ENCODE data around the gene PRMT7. TPM values are rescaled to one million over a fixed set of nuclear protein-coding genes. Genes with fewer than 3 reads are reported as not detected.

The PRMT7 gene
- total RNA-seq, 2 donors from 2014 or later = 55.2 to 59.4 TPM

- H3K4me3 Mint-ChIP-seq = no peak overlapping the region
- H3K4me1 Mint-ChIP-seq = peaks cover 22% of the 10 kb centered on the region
- peaks cover 2% of the 10 kb centered on the region for H3K27me3 Mint-ChIP-seq
- peaks cover 4% of the 10 kb centered on the region for H3K36me3 Mint-ChIP-seq (ENCODE audit: low read depth)
- DNase-seq (no peak), ATAC-seq (no peak)
- no peaks in the 10 kb centered on the region for H3K9me3 ChIP-seq (ENCODE audit: control insufficient read depth, low read length, poor library complexity, severe bottlenecking)
- H3K27ac Mint-ChIP-seq = no peak overlapping the region
Observed at GRCh38 chr16:68360956-68361355, 50.1 kb downstream of the PRMT7 start.

- H3K27me3 Mint-ChIP-seq = peaks cover 7% of the 10 kb centered on the region
- ATAC-seq = no peak
- no peak for DNase-seq
- peaks cover 4% of the 10 kb centered on the region for H3K36me3 Mint-ChIP-seq (ENCODE audit: low read depth)
- H3K27ac Mint-ChIP-seq = no peak overlapping the region
- no peaks in the 10 kb centered on the region for H3K9me3 ChIP-seq (ENCODE audit: control insufficient read depth, low read length, poor library complexity, severe bottlenecking)
- no peak overlapping the region for H3K4me3 Mint-ChIP-seq
- H3K4me1 Mint-ChIP-seq = peaks cover 19% of the 10 kb centered on the region
Observed at GRCh38 chr16:68361485-68361884, 50.7 kb downstream of the PRMT7 start.

GRCh38 chr16:68362262-68362913, 51.6 kb downstream of the PRMT7 start:
- Mint-ChIP-seq H3K36me3 (ENCODE audit: low read depth) (peaks cover 4% of the 10 kb centered on the region), H3K27me3 (peaks cover 13% of the 10 kb centered on the region), H3K4me3 (no peak overlapping the region), H3K4me1 (peaks cover 13% of the 10 kb centered on the region), H3K27ac (no peak overlapping the region)
- DNase-seq (no peak), ATAC-seq (no peak)
- no peaks in the 10 kb centered on the region for H3K9me3 ChIP-seq (ENCODE audit: control insufficient read depth, low read length, poor library complexity, severe bottlenecking)

- Mint-ChIP-seq H3K27ac (no peak overlapping the region), H3K27me3 (peaks cover 19% of the 10 kb centered on the region), H3K4me1 (peaks cover 17% of the 10 kb centered on the region), H3K4me3 (no peak overlapping the region), H3K36me3 (ENCODE audit: low read depth) (peaks cover 4% of the 10 kb centered on the region)
- ATAC-seq (no peak), DNase-seq (no peak)
- H3K9me3 ChIP-seq (ENCODE audit: control insufficient read depth, low read length, poor library complexity, severe bottlenecking) = no peaks in the 10 kb centered on the region
Observed at GRCh38 chr16:68362947-68363657, 52.3 kb downstream of the PRMT7 start.

- no peaks in the 10 kb centered on the region for H3K9me3 ChIP-seq (ENCODE audit: control insufficient read depth, low read length, poor library complexity, severe bottlenecking)
- ATAC-seq (no peak), DNase-seq (no peak)
- H3K27ac Mint-ChIP-seq = no peak overlapping the region
- H3K36me3 Mint-ChIP-seq (ENCODE audit: low read depth) = peaks cover 4% of the 10 kb centered on the region
- H3K4me1 Mint-ChIP-seq = peaks cover 23% of the 10 kb centered on the region
- peaks cover 19% of the 10 kb centered on the region for H3K27me3 Mint-ChIP-seq
- H3K4me3 Mint-ChIP-seq = no peak overlapping the region
Observed at GRCh38 chr16:68363658-68364521, 53.1 kb downstream of the PRMT7 start.

GRCh38 chr16:68364561-68364998, 53.8 kb downstream of the PRMT7 start:
- Mint-ChIP-seq H3K27me3 (peaks cover 19% of the 10 kb centered on the region), H3K36me3 (ENCODE audit: low read depth) (peaks cover 4% of the 10 kb centered on the region), H3K27ac (no peak overlapping the region), H3K4me3 (no peak overlapping the region), H3K4me1 (peaks cover 28% of the 10 kb centered on the region)
- peak; percentile 44 for ATAC-seq
- no peak for DNase-seq
- no peaks in the 10 kb centered on the region for H3K9me3 ChIP-seq (ENCODE audit: control insufficient read depth, low read length, poor library complexity, severe bottlenecking)

DNA sequence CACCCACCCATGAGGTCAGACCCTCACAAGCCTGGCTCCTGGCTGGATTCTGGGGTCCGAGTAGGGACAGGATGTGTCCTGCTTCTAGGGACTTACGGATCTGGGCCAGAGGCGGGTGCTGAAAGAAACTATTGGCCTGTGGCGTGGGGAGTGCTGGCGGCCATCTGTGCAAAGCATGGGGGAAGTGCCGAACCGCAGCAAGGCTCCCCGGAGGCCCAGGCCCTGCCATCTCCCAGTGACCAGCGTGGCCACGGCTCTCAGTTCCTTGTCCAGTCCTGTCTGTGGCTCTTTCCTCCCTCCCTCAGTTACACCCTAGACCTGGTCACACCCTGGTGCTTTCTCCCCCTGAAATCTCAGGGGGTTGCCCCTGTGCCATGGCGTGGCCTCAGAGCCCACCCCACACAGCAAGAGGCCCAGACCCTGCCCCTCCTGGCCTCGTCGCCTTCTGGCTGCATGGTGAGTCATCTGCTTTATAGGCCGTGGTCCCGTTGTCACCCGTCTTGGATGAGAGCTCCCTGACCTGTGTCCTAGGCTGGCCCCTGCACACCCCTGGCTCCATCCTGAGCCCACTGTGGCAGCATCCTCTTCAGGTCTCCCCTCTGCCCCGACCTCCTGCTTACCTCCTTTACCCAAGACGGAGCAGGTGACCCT, 54.5 kb downstream of the PRMT7 start:
- peaks cover 33% of the 10 kb centered on the region for H3K4me1 Mint-ChIP-seq
- ATAC-seq = no peak
- no peak overlapping the region for H3K27ac Mint-ChIP-seq
- H3K9me3 ChIP-seq (ENCODE audit: control insufficient read depth, low read length, poor library complexity, severe bottlenecking) = no peaks in the 10 kb centered on the region
- DNase-seq = no peak
- H3K36me3 Mint-ChIP-seq (ENCODE audit: low read depth) = peaks cover 4% of the 10 kb centered on the region
- no peak overlapping the region for H3K4me3 Mint-ChIP-seq
- H3K27me3 Mint-ChIP-seq = peaks cover 19% of the 10 kb centered on the region

DNA sequence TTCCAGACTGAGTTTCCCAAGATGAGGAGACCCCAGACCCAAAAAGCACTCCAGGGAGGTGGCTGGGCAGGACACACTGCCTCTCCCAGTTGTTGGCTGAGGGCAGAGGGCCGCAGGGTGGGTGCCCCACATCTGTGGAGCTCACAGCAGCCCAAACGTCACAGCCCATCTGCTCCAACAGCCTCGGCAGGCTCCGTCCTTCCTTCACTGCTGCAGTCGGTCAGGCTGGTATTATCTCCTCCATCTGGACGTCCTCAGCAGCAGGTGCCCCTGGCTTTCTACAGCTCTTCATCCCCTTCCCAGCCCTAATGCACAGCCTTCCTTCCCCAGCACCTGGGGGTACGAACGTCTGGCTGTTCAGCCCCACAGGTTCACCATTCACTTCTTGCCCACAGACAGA, 55.2 kb downstream of the PRMT7 start:
- no peak for ATAC-seq
- no peak overlapping the region for H3K27ac Mint-ChIP-seq

DNA sequence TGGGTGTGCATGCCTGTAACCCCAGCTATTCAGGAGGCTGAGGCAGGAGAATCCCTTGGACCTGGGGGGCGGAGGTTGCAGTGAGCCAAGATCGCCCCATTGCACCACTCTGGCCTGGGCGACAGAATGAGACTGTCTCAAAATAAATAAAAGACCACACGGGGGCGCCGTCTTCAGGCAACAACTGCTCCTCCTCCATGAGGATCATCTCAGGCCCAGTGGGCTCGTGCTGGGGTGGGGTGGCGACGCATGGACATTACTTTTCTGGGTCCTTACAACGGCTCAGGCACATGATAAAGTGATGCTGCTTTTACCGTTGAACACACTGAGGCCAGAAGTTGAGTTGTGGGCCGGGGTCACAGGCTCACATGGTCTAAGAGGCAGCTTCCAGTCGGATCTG, 56.2 kb downstream of the PRMT7 start:
- H3K36me3 Mint-ChIP-seq (ENCODE audit: low read depth) = no peaks in the 10 kb centered on the region
- no peaks in the 10 kb centered on the region for H3K9me3 ChIP-seq (ENCODE audit: control insufficient read depth, low read length, poor library complexity, severe bottlenecking)
- no peak for ATAC-seq
- DNase-seq = no peak
- H3K4me3 Mint-ChIP-seq = no peak overlapping the region
- peaks cover 19% of the 10 kb centered on the region for H3K27me3 Mint-ChIP-seq
- no peak overlapping the region for H3K27ac Mint-ChIP-seq
- H3K4me1 Mint-ChIP-seq = peaks cover 37% of the 10 kb centered on the region

More for the DNA sequence above, 55.2 kb downstream of the PRMT7 start:
- Mint-ChIP-seq H3K4me3 (peak overlapping the region; percentile 36), H3K36me3 (ENCODE audit: low read depth) (no peaks in the 10 kb centered on the region), H3K4me1 (peaks cover 37% of the 10 kb centered on the region), H3K27me3 (peaks cover 19% of the 10 kb centered on the region)
- H3K9me3 ChIP-seq (ENCODE audit: control insufficient read depth, low read length, poor library complexity, severe bottlenecking) = no peaks in the 10 kb centered on the region
- DNase-seq = no peak

- no peak for DNase-seq
- Mint-ChIP-seq H3K36me3 (ENCODE audit: low read depth) (no peaks in the 10 kb centered on the region), H3K4me1 (peaks cover 37% of the 10 kb centered on the region), H3K27me3 (peaks cover 19% of the 10 kb centered on the region), H3K27ac (no peak overlapping the region), H3K4me3 (no peak overlapping the region)
- ATAC-seq = no peak
- H3K9me3 ChIP-seq (ENCODE audit: control insufficient read depth, low read length, poor library complexity, severe bottlenecking) = no peaks in the 10 kb centered on the region
Observed at GRCh38 chr16:68367440-68367839, 56.6 kb downstream of the PRMT7 start.

DNA sequence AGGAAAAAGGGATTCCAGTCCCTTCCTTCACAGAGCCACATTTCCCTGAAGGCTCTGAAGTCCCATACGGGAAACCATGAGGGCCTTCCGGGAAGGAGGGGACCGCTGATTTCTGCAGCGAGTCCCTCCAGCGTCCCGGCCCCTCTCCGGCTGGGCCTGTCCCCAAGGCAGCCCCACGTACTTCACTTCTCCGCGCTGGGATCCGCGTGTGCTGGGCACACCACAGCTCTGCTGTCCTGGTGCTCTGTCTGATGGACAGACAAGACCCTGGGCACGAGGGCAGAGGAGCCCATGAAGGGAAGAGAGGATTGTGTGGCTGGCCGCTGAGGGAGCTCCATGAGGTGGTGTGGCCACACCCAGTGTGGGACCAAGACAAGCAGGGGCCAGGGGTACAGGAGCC, 57.1 kb downstream of the PRMT7 start:
- peak overlapping the region; percentile 59 for H3K27ac Mint-ChIP-seq
- H3K27me3 Mint-ChIP-seq = peaks cover 19% of the 10 kb centered on the region
- H3K36me3 Mint-ChIP-seq (ENCODE audit: low read depth) = no peaks in the 10 kb centered on the region
- DNase-seq = no peak
- ATAC-seq = no peak
- H3K9me3 ChIP-seq (ENCODE audit: control insufficient read depth, low read length, poor library complexity, severe bottlenecking) = no peaks in the 10 kb centered on the region
- peaks cover 40% of the 10 kb centered on the region for H3K4me1 Mint-ChIP-seq
- H3K4me3 Mint-ChIP-seq = no peak overlapping the region

GRCh38 chr16:68368301-68368888, 57.6 kb downstream of the PRMT7 start:
- peaks cover 40% of the 10 kb centered on the region for H3K4me1 Mint-ChIP-seq
- peaks cover 19% of the 10 kb centered on the region for H3K27me3 Mint-ChIP-seq
- H3K36me3 Mint-ChIP-seq (ENCODE audit: low read depth) = no peaks in the 10 kb centered on the region
- peak overlapping the region; percentile 59 for H3K27ac Mint-ChIP-seq
- ATAC-seq (peak; percentile 66), DNase-seq (no peak)
- H3K4me3 Mint-ChIP-seq = peak overlapping the region; percentile 85
- H3K9me3 ChIP-seq (ENCODE audit: control insufficient read depth, low read length, poor library complexity, severe bottlenecking) = no peaks in the 10 kb centered on the region
